Astrocyte of the hippocampus (primary cell): ENCODE data around the gene LBH.

Source experiments
- DNase-seq: peaks from one replicate; pipeline ENCODE4 v3.0.0; 2011; ENCODE audit warnings: low read depth, low spot score

The LBH gene

GRCh38 chr2:30231212-30231995 is at the start of gene LBH:
LBH (plus strand) TSS chr2:30231534; CDS start chr2:30231739, 205 bp downstream.
- peak; percentile 95 for DNase-seq

- DNase-seq, result no peak
These were observed 47.3 kb upstream of the LBH start for GRCh38 chr2:30184035-30184434.

GRCh38 chr2:30185178-30185577 is 46.2 kb upstream of the LBH start:
- no peak for DNase-seq

GRCh38 chr2:30188292-30188691 is 43.0 kb upstream of the LBH start:
- DNase-seq, result no peak

DNA sequence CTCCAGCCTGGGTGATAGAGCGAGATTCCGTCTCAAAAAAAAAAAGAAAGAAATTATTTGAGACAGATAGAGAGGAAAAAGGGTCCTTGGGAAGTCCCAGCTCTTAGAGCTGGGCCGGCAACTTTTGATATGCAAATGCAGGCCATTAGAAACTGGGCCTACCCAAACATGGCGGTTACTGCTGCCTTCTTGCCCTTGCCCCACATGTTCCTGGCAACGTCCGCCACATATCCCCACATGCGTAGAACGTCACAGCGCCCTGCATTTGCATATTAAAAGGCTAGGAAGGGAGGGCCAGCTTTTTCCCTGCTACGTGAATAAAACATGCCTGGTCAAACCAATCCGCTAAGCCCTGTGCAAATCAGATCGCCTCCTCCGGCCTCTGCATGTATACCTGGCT is 40.7 kb upstream of the LBH start:
- DNase-seq, result no peak

DNA sequence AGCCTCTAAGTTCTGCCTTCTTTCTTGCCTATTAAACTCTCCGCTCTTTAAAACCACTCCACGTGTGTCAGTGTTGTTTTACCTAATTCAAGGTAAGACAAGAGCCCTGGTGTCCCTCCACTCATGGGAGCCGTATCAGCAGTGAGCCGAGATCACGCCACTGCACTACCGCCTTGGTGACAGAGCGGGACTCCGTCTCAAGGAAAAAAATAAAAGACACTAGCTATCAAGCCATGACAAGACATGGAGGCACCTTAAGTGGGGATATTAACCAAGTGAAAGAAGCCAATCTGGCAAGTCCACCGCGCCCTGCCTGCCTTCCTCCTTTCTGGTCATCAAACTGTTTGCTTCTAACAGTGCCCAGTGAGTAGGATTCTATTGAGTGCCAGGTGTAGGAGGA is 40.2 kb upstream of the LBH start:
- no peak for DNase-seq

DNA sequence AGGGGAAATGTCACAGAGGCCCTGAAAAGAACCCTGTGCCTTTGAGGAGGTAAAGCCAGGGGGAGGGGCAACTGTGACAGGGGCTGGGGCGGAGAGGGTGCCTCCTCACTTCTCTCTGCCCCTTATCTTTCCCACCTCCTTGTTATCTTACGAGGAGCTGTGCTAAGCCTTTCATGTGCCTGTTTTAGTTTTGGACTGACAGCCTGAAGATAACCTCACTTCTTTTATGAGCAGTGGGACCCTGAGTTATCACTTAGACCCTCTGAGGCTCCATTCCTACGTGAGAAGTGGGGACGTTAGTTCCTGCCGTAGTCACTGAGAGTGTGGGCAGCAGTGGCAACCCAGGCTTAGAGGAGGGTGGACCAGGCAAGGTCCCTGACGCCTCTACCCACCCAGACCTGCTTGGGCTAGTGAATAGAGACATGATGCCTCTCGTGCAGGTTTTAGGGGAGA is 39.5 kb upstream of the LBH start:
- DNase-seq, result no peak

GRCh38 chr2:30192314-30192713 is 39.0 kb upstream of the LBH start:
- no peak for DNase-seq

DNA sequence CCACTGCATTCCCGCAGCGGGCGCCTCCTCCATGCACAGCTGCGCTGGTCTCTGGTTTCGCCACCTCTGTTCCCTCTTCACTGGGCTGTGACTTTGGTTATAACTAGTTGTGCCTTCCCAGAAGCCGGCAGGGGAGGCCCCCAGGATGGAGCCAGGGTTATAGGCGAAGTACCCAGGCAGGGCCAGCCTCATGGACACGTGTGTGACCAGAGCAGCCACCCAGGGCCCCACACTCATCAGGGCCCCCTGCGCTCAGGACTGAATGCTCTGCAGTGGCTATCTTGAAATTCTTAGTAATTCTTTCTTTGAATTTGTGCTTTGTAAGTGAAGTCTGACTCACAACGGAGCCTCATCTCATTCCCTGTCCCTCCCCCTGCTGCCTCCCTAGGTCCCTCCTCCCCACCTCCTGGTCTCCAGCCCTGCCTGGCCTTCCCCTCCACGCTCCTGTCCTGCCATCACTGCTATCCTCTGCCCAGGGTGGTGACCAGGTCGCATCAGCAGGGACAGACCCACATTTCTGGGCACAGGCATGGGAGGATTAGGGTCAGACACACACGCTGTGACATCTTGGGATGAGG is 38.1 kb upstream of the LBH start:
- peak; percentile 46 for DNase-seq

DNA sequence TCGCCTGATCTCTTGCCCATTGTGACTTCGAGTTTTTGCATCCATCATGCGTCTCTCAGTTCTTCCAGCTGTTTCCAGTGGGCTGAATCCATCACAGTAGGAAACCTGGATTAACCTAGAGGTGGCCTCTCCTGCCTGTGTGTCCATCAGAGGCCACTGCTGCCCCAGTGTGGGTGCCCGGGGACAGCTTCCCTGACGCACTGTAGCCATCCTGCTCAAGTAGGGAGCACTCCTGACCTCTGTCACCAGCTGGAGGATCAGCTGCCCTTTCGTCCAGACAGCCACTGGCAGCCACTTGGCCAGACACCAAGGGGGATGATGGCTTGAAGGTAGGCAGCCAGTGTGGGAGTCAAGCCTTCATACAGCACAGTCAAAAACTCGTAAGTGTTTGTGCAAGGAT is 36.9 kb upstream of the LBH start:
- DNase-seq, result no peak

DNA sequence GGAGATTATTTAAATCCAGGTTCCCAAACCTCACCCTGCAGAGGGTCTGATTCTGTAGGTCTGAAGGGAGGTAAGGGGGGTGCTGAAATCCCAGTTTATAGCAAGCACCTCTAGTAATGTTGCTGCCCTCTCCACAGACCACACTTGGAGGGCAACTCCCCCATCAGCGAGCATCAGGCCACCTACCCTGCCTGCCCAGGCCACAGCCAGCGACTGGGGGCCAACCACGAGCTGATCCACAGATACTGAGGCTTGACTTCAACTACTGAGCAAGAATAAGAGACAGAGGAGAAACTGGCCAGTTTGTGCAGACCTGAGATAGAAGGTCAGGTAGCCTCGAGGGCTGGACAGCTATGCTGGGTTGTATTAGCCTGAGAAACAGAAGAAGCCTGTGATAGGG is 36.3 kb upstream of the LBH start:
- no peak for DNase-seq

- DNase-seq, result no peak
These were observed 33.7 kb upstream of the LBH start for GRCh38 chr2:30197570-30198192.

GRCh38 chr2:30201990-30202389 is 29.3 kb upstream of the LBH start:
- peak; percentile 24 for DNase-seq

GRCh38 chr2:30203156-30203555 is 28.2 kb upstream of the LBH start:
- no peak for DNase-seq

- DNase-seq, result no peak
These were observed 27.1 kb upstream of the LBH start for GRCh38 chr2:30204281-30204680.

GRCh38 chr2:30205456-30205855 is 25.9 kb upstream of the LBH start:
- no peak for DNase-seq

- no peak for DNase-seq
These were observed 24.6 kb upstream of the LBH start for GRCh38 chr2:30206461-30207430.

- peak; percentile 83 for DNase-seq
These were observed 22.9 kb upstream of the LBH start for GRCh38 chr2:30208453-30208852.

GRCh38 chr2:30209227-30209626 is 22.1 kb upstream of the LBH start:
- DNase-seq, result no peak

GRCh38 chr2:30213326-30213725 is 18.0 kb upstream of the LBH start:
- no peak for DNase-seq

GRCh38 chr2:30213907-30214463 is 17.3 kb upstream of the LBH start:
- no peak for DNase-seq
